Measurements from ENCODE around the gene BARHL2.

DNA sequence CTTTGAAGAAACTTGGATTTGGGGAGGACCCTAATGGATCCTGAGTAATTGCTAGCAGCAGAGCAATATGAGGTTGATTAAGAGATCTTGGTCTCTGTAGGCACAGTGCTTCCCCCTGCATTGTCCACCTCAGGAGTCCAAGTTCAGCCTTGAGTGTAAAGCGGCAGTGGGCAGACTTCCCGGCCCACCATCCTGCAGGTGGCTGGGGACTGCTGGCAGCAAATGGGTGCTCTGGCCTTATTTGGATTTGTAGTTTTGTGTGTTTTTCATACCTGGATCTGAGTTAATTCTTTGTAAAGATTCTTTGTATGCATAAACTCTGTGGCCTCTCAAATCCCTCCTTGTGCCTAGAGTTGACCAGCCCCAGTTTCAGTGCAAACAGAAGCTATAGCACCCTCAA lies 7.6 kb downstream of the BARHL2 start:
- TF ChIP-seq, protein P1, sequence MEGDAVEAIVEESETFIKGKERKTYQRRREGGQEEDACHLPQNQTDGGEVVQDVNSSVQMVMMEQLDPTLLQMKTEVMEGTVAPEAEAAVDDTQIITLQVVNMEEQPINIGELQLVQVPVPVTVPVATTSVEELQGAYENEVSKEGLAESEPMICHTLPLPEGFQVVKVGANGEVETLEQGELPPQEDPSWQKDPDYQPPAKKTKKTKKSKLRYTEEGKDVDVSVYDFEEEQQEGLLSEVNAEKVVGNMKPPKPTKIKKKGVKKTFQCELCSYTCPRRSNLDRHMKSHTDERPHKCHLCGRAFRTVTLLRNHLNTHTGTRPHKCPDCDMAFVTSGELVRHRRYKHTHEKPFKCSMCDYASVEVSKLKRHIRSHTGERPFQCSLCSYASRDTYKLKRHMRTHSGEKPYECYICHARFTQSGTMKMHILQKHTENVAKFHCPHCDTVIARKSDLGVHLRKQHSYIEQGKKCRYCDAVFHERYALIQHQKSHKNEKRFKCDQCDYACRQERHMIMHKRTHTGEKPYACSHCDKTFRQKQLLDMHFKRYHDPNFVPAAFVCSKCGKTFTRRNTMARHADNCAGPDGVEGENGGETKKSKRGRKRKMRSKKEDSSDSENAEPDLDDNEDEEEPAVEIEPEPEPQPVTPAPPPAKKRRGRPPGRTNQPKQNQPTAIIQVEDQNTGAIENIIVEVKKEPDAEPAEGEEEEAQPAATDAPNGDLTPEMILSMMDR (IDR thresholded peaks at IDR 0.05): no peak
- no peak for TF ChIP-seq POLR2AphosphoS5 (IDR thresholded peaks at IDR 0.05)
- no peak for TF ChIP-seq EP300 (IDR thresholded peaks at IDR 0.05)
- TF ChIP-seq POLR2A (IDR thresholded peaks at IDR 0.05; ENCODE audit: low read depth): no peak
